HG02610 (cell line): ENCODE data around the gene PWWP3B.
"Not testable (repeated sequence)": the region's sequence is repeated elsewhere in the genome, so short reads cannot be mapped to it uniquely, and the experiment has no call there.

Experiments
- ATAC-seq: cut with Tn5 transposase; IDR thresholded peaks from one replicate; pipeline ENCODE4 v1.9.1; 2021; ENCODE audit warnings: mild to moderate bottlenecking, moderate library complexity; ENCODE audit not compliant: unreplicated experiment

PWWP3B gene

GRCh38 chrX:106168107-106168506, at the start of gene PWWP3B:
Gene PWWP3B, plus strand, starts transcription at chrX:106168305. Its CDS starts 37,128 bp downstream, at chrX:106205433.
- no peak for ATAC-seq

- ATAC-seq = no peak
Measured at GRCh38 chrX:106139048-106139447, 29.1 kb upstream of the PWWP3B start.

GRCh38 chrX:106144755-106145639, 23.1 kb upstream of the PWWP3B start:
- ATAC-seq = no peak

GRCh38 chrX:106150701-106151100, 17.4 kb upstream of the PWWP3B start:
- ATAC-seq = no peak

GRCh38 chrX:106159861-106160282, 8.2 kb upstream of the PWWP3B start:
- ATAC-seq = no peak

GRCh38 chrX:106170318-106170717, 2.2 kb downstream of the PWWP3B start:
- no peak for ATAC-seq

GRCh38 chrX:106171293-106171820, 3.3 kb downstream of the PWWP3B start:
- no peak for ATAC-seq

GRCh38 chrX:106177106-106177981, 9.2 kb downstream of the PWWP3B start:
- no peak for ATAC-seq

- no peak for ATAC-seq
Measured at GRCh38 chrX:106177982-106178321, 9.8 kb downstream of the PWWP3B start.

- no peak for ATAC-seq
Measured at GRCh38 chrX:106178826-106179225, 10.7 kb downstream of the PWWP3B start.

- not testable (repeated sequence) for ATAC-seq
Measured at GRCh38 chrX:106183685-106184084, 15.6 kb downstream of the PWWP3B start.

GRCh38 chrX:106201502-106202178, 33.5 kb downstream of the PWWP3B start:
- no peak for ATAC-seq

- ATAC-seq = no peak
Measured at GRCh38 chrX:106203315-106203714, 35.2 kb downstream of the PWWP3B start.

GRCh38 chrX:106208154-106208553, 40.0 kb downstream of the PWWP3B start:
- ATAC-seq = no peak
